Epithelial cell of proximal tubule (primary cell): ENCODE results near the gene PRDM1. TPM values are rescaled to one million over a fixed set of nuclear protein-coding genes. Genes with fewer than 3 reads are reported as not detected.

ENCODE experiments used
- DNase-seq: peaks from one replicate; pipeline ENCODE4 v3.0.0-alpha.2; 2011; ENCODE audit warnings: low read depth
- H3K4me3 ChIP-seq: 2 replicates; pipeline ENCODE4 v1.5.1; 2011; ENCODE audit warnings: low read depth, mild to moderate bottlenecking, low read length
- total RNA-seq: library from RNA; depleted of rRNA; stranded (reverse); fragments of >200 nt; gene quantifications from 2 replicates; pipeline ENCODE4 v1.2.3, GENCODE V29; 2015
- TF ChIP-seq, protein P1 (sequence below): conservative IDR thresholded peaks from 2 replicates; pipeline ENCODE4 v1.5.1; 2012; ENCODE audit warnings: low read depth, mild to moderate bottlenecking, low read length

PRDM1 gene
- total RNA-seq, 1 donor from 2014 or later = 1.0 TPM

DNA sequence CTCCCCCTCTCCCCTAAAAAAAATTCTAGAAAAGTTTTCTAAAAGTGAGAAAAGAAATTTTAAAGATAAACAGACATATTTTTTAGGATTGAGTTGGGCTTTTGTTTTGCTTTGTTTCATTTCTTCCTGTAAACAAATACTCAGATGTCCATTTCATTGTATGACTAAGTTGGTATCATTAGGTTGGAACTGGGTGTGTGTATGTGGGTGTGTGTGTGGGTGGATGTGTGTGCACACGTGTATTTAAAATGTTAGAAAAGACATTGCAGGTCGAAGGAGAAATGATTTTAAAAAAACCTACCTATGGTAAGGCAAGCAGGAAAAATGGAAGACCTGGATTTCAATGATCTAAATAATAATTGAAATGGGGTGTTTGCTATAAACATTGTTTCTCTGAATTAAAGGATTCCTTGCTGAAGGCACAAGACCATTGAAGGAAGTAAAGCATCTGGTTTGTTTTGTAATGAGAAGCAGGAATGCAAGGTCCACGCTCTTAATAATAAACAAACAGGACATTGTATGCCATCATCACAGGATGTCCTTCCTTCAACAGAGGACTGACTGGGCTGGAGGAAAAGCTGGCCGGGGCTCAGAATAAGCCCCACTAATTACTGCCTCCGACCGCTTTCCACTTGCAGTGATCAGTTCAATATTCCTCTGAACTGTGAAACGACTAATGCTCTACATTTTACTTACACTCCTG is 996 bp upstream of the PRDM1 start:
- no peak for DNase-seq
- TF ChIP-seq, protein P1, sequence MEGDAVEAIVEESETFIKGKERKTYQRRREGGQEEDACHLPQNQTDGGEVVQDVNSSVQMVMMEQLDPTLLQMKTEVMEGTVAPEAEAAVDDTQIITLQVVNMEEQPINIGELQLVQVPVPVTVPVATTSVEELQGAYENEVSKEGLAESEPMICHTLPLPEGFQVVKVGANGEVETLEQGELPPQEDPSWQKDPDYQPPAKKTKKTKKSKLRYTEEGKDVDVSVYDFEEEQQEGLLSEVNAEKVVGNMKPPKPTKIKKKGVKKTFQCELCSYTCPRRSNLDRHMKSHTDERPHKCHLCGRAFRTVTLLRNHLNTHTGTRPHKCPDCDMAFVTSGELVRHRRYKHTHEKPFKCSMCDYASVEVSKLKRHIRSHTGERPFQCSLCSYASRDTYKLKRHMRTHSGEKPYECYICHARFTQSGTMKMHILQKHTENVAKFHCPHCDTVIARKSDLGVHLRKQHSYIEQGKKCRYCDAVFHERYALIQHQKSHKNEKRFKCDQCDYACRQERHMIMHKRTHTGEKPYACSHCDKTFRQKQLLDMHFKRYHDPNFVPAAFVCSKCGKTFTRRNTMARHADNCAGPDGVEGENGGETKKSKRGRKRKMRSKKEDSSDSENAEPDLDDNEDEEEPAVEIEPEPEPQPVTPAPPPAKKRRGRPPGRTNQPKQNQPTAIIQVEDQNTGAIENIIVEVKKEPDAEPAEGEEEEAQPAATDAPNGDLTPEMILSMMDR = no peak
- H3K4me3 ChIP-seq = peak overlapping the region; percentile 55

- TF ChIP-seq, protein P1 = no peak
- H3K4me3 ChIP-seq = peak overlapping the region; percentile 55
- no peak for DNase-seq
Measured at GRCh38 chr6:106085692-106085983, 498 bp upstream of the PRDM1 start.

DNA sequence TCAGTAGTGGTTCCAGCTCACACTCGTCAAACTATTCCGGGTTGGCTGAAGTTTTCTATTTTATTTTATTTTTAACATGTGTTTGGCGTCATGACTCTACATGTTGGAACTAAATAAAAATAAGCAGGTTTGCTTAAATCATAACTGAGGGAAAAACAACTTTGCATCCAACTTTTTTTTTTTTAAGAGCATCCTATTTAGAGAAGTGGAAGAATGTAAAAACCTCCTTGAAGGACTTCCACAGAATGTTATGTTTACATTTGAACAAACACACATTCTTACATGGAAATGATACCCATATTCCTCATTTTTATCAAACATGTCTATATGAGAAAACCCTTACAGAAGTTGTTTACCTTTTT is 659 bp downstream of the PRDM1 start:
- TF ChIP-seq, protein P1 = no peak
- peak overlapping the region; percentile 55 for H3K4me3 ChIP-seq

DNA sequence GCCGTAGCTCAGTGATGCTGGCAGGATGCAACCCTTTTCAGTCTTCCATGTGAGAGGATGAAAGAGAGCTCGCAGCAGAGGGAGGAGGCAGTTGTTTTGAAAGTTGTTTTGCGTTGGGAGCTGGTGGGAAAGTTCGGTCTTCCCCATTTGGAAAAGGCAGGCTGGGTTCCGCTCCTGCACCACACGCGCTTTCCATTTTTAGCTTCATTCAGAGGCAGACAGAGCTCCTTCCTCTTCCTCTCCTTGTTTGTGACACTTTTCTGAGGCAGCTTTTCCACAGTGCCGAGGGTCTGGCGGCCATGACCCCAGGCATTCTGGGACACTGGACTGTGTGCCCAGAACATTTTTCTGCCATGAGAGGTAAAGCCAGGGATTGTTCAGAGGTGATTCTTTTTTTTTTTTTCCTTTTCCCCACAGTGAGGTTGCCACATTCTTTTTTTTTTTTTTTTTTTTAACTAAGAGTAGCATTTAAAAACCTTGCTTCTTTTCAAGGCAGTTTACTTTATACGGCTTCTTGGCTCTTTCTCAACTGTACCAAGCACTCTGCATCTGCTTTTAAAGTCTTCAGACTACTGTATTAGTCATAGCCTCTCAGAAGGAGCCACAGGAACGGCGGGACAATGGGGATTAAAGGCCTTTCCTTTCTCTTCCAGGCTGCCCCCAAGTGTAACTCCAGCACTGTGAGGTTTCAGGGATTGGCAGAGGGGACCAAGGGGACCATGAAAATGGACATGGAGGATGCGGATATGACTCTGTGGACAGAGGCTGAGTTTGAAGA is 1.6 kb downstream of the PRDM1 start:
- DNase-seq = no peak
- no peak overlapping the region for H3K4me3 ChIP-seq
- TF ChIP-seq, protein P1 = no peak

More for the DNA sequence above, 659 bp downstream of the PRDM1 start:
- DNase-seq = no peak

DNA sequence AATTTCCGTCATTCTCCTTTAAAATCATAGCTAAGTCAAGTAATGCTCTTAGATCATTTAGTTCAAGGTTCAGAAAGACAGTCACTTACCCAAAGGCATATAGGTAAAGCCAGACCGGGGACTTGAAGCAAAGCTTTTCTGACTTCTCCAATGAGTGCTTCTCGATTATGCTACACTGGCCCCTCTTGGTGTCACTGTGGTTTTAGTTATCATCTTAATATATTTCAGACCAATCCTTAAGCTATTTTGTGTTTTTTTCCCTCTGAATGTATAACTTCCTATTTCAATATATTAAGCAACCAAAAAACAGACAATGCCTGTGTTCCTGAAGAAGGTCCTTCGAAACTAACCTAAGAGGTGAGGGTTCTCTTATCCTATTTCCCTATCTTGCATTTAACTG is 3.9 kb downstream of the PRDM1 start:
- TF ChIP-seq, protein P1 = peak; percentile 27
- H3K4me3 ChIP-seq = no peak overlapping the region
- no peak for DNase-seq

DNA sequence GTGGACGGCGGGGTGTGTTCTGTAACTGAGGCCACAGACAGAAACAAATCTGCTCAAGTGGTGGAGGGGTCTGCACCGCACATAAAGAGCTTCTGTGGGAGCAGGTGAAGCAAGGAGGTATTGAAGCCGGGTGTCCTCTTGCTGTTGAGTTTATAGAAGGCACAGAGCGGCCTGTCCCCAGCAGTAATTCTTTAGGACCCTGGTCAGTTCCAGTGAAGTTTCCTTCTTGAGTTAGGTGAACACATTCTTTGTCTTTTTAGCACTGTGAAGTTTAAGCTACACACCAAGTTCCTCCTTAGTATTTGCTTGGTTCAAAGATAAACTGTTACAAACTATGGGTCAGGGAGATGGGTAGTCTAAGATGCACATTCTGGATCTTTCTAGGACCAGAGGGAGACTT is 6.1 kb downstream of the PRDM1 start:
- TF ChIP-seq, protein P1 = no peak
- no peak overlapping the region for H3K4me3 ChIP-seq
- no peak for DNase-seq
